ENCODE results near the gene ABCC5. TPM values are rescaled to one million over a fixed set of nuclear protein-coding genes. Genes with fewer than 3 reads are reported as not detected.

ABCC5 gene
- total and polyA plus RNA-seq, 2 of the 8 experiments (the other 6 are each of a cell fraction or from before 2014, with no cell fraction given) = 25.3 to 40.8 TPM

DNA sequence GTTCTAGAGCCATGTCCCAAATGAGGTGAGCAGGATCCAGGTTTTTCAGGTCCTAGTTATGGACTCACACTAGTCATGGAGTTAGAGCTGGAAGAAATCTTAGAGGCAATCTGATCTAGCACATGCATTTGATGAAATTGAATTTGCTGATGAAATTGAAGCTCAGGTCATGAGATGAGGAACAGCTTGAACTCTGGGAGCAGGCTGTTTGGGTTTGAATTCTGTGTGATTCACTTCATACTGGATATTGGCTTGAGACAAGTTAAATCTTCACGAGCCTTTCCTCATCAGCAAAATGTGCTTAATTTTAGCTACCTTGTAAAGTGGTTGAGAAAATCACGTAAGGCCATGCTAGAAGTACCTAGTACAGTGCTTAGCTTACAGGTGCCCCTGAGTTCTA lies 99.5 kb downstream of the ABCC5 start (continued):
- TF ChIP-seq KDM5A (IDR thresholded peaks at IDR 0.05; ENCODE audit: low read length) (no peak), RFX5 (IDR thresholded peaks at IDR 0.05; ENCODE audit: borderline replicate concordance, low read depth, low read length) (no peak)

Measured in H1 (cell line).